Muscle layer of colon (tissue), 2 donors: ENCODE measurements around the gene CYBB.
"Not testable (repeated sequence)": the region's sequence is repeated elsewhere in the genome, so short reads cannot be mapped to it uniquely, and the experiment has no call there.

Experiments used
- H3K27ac ChIP-seq: one replicate; pipeline ENCODE4 v1.7.0; 2013; ENCODE audit warnings: low read depth, mild to moderate bottlenecking, low read length, moderate library complexity
- H3K27me3 ChIP-seq, 2 donors: one replicate each; pipeline ENCODE4 v1.7.0; 2013; ENCODE audit warnings: low read length in 2 of 2, mild to moderate bottlenecking in 2 of 2; ENCODE audit not compliant: insufficient read depth in 2 of 2, control insufficient read depth in 1 of 2
- H3K36me3 ChIP-seq: one replicate; pipeline ENCODE4 v1.7.0; 2013; ENCODE audit warnings: mild to moderate bottlenecking, low read length; ENCODE audit not compliant: insufficient read depth
- H3K4me1 ChIP-seq: one replicate; pipeline ENCODE4 v1.7.0; 2013; ENCODE audit warnings: mild to moderate bottlenecking, low read length; ENCODE audit not compliant: insufficient read depth
- H3K4me3 ChIP-seq, 2 donors: one replicate each; pipeline ENCODE4 v1.7.0; 2013; ENCODE audit warnings: low read length in 2 of 2, low read depth in 1 of 2, mild to moderate bottlenecking in 1 of 2, moderate library complexity in 1 of 2
- H3K9ac ChIP-seq: one replicate; pipeline ENCODE4 v1.7.0; 2013; ENCODE audit warnings: low read length
- H3K9me3 ChIP-seq: one replicate; pipeline ENCODE4 v1.7.0; 2013; ENCODE audit warnings: mild to moderate bottlenecking, low read length
- donor health status: abdominal sarcoma.
- donor health status: Adenocarcinoma of cecum.

Gene CYBB

GRCh38 chrX:37759878-37760418 lies 19.9 kb upstream of the CYBB start:
- no peaks in the 10 kb centered on the region for H3K27me3 ChIP-seq
- no peak overlapping the region for H3K27ac ChIP-seq
- no peaks in the 10 kb centered on the region for H3K36me3 ChIP-seq
- no peaks in the 10 kb centered on the region for H3K4me1 ChIP-seq
- no peaks in the 10 kb centered on the region for H3K9me3 ChIP-seq
- H3K4me3 ChIP-seq: no peak overlapping the region
- no peak overlapping the region for H3K9ac ChIP-seq

- Histone ChIP-seq H3K4me3 (no peak overlapping the region), H3K9ac (no peak overlapping the region), H3K27me3 (peaks cover 0 to 4% of the 10 kb centered on the region in 2 donors), H3K36me3 (no peaks in the 10 kb centered on the region), H3K27ac (no peak overlapping the region), H3K9me3 (no peaks in the 10 kb centered on the region), H3K4me1 (no peaks in the 10 kb centered on the region)
Measured at GRCh38 chrX:37763400-37763799, 16.5 kb upstream of the CYBB start.

GRCh38 chrX:37765507-37765906 lies 14.4 kb upstream of the CYBB start:
- Histone ChIP-seq H3K4me3 (no peak overlapping the region), H3K9me3 (no peaks in the 10 kb centered on the region), H3K9ac (no peak overlapping the region), H3K27me3 (peaks cover 0 to 4% of the 10 kb centered on the region in 2 donors), H3K27ac (no peak overlapping the region), H3K36me3 (no peaks in the 10 kb centered on the region), H3K4me1 (no peaks in the 10 kb centered on the region)

- Histone ChIP-seq H3K27me3 (peaks cover 0 to 4% of the 10 kb centered on the region in 2 donors), H3K27ac (no peak overlapping the region), H3K4me1 (no peaks in the 10 kb centered on the region), H3K36me3 (no peaks in the 10 kb centered on the region), H3K4me3 (no peak overlapping the region), H3K9ac (no peak overlapping the region), H3K9me3 (no peaks in the 10 kb centered on the region)
Measured at GRCh38 chrX:37767430-37767829, 12.4 kb upstream of the CYBB start.

- not testable (repeated sequence) for H3K9ac ChIP-seq, H3K4me3 ChIP-seq, H3K4me1 ChIP-seq, H3K27me3 ChIP-seq, H3K9me3 ChIP-seq, H3K36me3 ChIP-seq, H3K27ac ChIP-seq
Measured at GRCh38 chrX:37768866-37769265, 11.0 kb upstream of the CYBB start.

GRCh38 chrX:37776283-37776986 lies 3.4 kb upstream of the CYBB start:
- Histone ChIP-seq H3K27ac (no peak overlapping the region), H3K36me3 (no peaks in the 10 kb centered on the region), H3K4me3 (no peak overlapping the region), H3K9me3 (no peaks in the 10 kb centered on the region), H3K4me1 (no peaks in the 10 kb centered on the region), H3K27me3 (no peaks in the 10 kb centered on the region), H3K9ac (no peak overlapping the region)

GRCh38 chrX:37776987-37777325 lies 2.9 kb upstream of the CYBB start:
- Histone ChIP-seq H3K4me1 (no peaks in the 10 kb centered on the region), H3K27ac (no peak overlapping the region), H3K9me3 (no peaks in the 10 kb centered on the region)

GRCh38 chrX:37781081-37781480 lies 1.2 kb downstream of the CYBB start:
- no peaks in the 10 kb centered on the region for H3K4me1 ChIP-seq
- H3K27ac ChIP-seq: no peak overlapping the region
- H3K36me3 ChIP-seq: no peaks in the 10 kb centered on the region
- no peak overlapping the region for H3K4me3 ChIP-seq
- peaks cover 0 to 7% of the 10 kb centered on the region in 2 donors for H3K27me3 ChIP-seq
- H3K9ac ChIP-seq: no peak overlapping the region
- H3K9me3 ChIP-seq: no peaks in the 10 kb centered on the region

More at GRCh38 chrX:37776987-37777325, 2.9 kb upstream of the CYBB start:
- Histone ChIP-seq H3K4me3 (no peak overlapping the region), H3K27me3 (no peaks in the 10 kb centered on the region), H3K9ac (no peak overlapping the region), H3K36me3 (no peaks in the 10 kb centered on the region)

- no peak overlapping the region for H3K27ac ChIP-seq
- H3K4me1 ChIP-seq: no peaks in the 10 kb centered on the region
- H3K9me3 ChIP-seq: no peaks in the 10 kb centered on the region
- peaks cover 0 to 7% of the 10 kb centered on the region in 2 donors for H3K27me3 ChIP-seq
- H3K4me3 ChIP-seq: no peak overlapping the region
- H3K36me3 ChIP-seq: no peaks in the 10 kb centered on the region
- no peak overlapping the region for H3K9ac ChIP-seq
Measured at GRCh38 chrX:37781814-37782213, 2.0 kb downstream of the CYBB start.

GRCh38 chrX:37782359-37782758 lies 2.5 kb downstream of the CYBB start:
- H3K9me3 ChIP-seq: no peaks in the 10 kb centered on the region
- peaks cover 0 to 7% of the 10 kb centered on the region in 2 donors for H3K27me3 ChIP-seq
- no peak overlapping the region for H3K9ac ChIP-seq
- no peaks in the 10 kb centered on the region for H3K4me1 ChIP-seq
- no peak overlapping the region for H3K27ac ChIP-seq
- H3K36me3 ChIP-seq: no peaks in the 10 kb centered on the region
- H3K4me3 ChIP-seq: no peak overlapping the region

- Histone ChIP-seq H3K9ac (no peak overlapping the region), H3K4me3 (no peak overlapping the region), H3K4me1 (no peaks in the 10 kb centered on the region), H3K27me3 (peaks cover 0 to 7% of the 10 kb centered on the region in 2 donors), H3K36me3 (no peaks in the 10 kb centered on the region), H3K27ac (no peak overlapping the region), H3K9me3 (no peaks in the 10 kb centered on the region)
Measured at GRCh38 chrX:37783305-37783704, 3.4 kb downstream of the CYBB start.

GRCh38 chrX:37785569-37785968 lies 5.7 kb downstream of the CYBB start:
- Histone ChIP-seq H3K9me3 (no peaks in the 10 kb centered on the region), H3K4me3 (no peak overlapping the region), H3K4me1 (no peaks in the 10 kb centered on the region), H3K36me3 (no peaks in the 10 kb centered on the region), H3K9ac (no peak overlapping the region), H3K27me3 (peaks cover 0 to 7% of the 10 kb centered on the region in 2 donors), H3K27ac (no peak overlapping the region)
